Prostate gland (tissue), 2 donors: ENCODE data around the gene MXRA8.

Experiments used
- POLR2A ChIP-seq: fragments of 450-650 bp; IDR thresholded peaks from one replicate; pipeline ENCODE4 v1.6.1; 2016; ENCODE audit warnings: antibody characterized with exemption, mild to moderate bottlenecking
- POLR2AphosphoS5 ChIP-seq: sonication (generic); formaldehyde crosslinking; IDR thresholded peaks from one replicate; pipeline ENCODE4 v1.6.1; 2017; ENCODE audit warnings: antibody characterized with exemption
- TF ChIP-seq, protein P1 (sequence below), 4 experiments: fragments of 200-600 bp in 2 of 4; fragments of 450-650 bp in 2 of 4; sonication (generic) in 2 of 4; IDR thresholded peaks; 1 replicate in 3 of 4; 2 replicates in 1 of 4; pipeline ENCODE4 v1.5.1; 2016 to 2019; ENCODE audit warnings: antibody characterized with exemption in 4 of 4, mild to moderate bottlenecking in 2 of 4, moderate library complexity in 2 of 4

DNA sequence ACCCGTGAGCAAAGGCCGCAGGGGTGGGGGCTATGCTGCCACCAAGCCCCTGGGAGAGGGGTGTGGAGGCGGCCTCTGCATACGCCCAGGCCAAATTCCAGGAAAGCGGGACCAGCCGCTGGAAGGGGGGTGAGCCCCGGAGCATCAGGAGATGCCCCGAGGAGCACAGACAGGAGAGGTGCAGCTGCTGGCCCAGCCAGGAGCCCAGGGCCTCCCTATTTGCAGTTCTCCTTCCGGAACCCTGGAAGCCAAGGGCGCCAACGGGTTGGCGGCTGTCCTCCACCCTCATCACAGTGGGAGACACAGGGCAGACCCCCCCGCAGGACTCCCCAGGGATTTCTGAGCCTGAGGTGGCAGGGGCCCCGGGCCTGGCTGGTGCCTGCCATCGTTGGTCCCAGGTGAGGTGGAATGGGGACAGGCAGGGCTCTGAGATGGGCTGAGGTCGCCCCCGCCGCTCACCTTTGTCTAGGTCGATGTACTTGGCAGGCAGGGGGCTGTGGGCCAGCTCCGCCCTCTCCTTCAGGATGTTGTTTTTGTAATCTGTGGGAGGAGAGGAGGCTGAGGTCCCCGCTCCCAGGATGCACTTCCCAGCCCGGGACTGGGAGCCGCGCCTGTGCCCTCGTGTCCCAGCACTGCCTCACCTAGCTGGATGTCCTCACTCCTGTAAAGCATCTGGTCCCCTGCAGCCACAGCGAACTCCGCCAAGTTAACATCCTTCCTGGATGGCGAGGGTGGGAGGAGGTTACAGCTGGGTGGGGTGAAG lies 4.8 kb downstream of the MXRA8 start:
- TF ChIP-seq, protein P1, sequence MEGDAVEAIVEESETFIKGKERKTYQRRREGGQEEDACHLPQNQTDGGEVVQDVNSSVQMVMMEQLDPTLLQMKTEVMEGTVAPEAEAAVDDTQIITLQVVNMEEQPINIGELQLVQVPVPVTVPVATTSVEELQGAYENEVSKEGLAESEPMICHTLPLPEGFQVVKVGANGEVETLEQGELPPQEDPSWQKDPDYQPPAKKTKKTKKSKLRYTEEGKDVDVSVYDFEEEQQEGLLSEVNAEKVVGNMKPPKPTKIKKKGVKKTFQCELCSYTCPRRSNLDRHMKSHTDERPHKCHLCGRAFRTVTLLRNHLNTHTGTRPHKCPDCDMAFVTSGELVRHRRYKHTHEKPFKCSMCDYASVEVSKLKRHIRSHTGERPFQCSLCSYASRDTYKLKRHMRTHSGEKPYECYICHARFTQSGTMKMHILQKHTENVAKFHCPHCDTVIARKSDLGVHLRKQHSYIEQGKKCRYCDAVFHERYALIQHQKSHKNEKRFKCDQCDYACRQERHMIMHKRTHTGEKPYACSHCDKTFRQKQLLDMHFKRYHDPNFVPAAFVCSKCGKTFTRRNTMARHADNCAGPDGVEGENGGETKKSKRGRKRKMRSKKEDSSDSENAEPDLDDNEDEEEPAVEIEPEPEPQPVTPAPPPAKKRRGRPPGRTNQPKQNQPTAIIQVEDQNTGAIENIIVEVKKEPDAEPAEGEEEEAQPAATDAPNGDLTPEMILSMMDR (IDR thresholded peaks at IDR 0.05): no peak
- TF ChIP-seq POLR2A: no peak
- no peak for TF ChIP-seq POLR2AphosphoS5
